GM23338 (cell line): ENCODE data around the gene MAZ. TPM values are rescaled to one million over a fixed set of nuclear protein-coding genes. Genes with fewer than 3 reads are reported as not detected.

Experiments
- ATAC-seq: fragments of 200-7000 bp; cut with Tn5 transposase; 3 replicates; pipeline ENCODE4 v1.9.1; 2020
- DNase-seq: peaks from one replicate; pipeline ENCODE4 v3.0.0-alpha.2; 2015; ENCODE audit warnings: low spot score
- H2AFZ ChIP-seq: fragments of 200-600 bp; sonication (generic); 2 replicates; pipeline ENCODE4 v1.8.0; 2016; ENCODE audit warnings: antibody characterized with exemption, mild to moderate bottlenecking, moderate library complexity
- H3F3A ChIP-seq: fragments of 200-600 bp; sonication (generic); replicated peaks from 2 replicates; pipeline ENCODE4 v1.8.0; 2017; ENCODE audit warnings: antibody characterized with exemption, mixed run types, low read depth
- H3K27ac ChIP-seq: fragments of 200-600 bp; sonication (generic); 2 replicates; pipeline ENCODE4 v1.6.1; 2016; ENCODE audit warnings: low read depth
- H3K27me3 ChIP-seq: fragments of 200-600 bp; sonication (generic); 2 replicates; pipeline ENCODE4 v1.8.0; 2016; ENCODE audit warnings: mild to moderate bottlenecking, mixed run types, moderate library complexity; ENCODE audit not compliant: insufficient read depth
- H3K36me3 ChIP-seq: fragments of 200-600 bp; sonication (generic); 2 replicates; pipeline ENCODE4 v1.8.0; 2016; ENCODE audit warnings: mild to moderate bottlenecking; ENCODE audit not compliant: insufficient read depth
- H3K4me1 ChIP-seq: fragments of 200-600 bp; sonication (generic); 2 replicates; pipeline ENCODE4 v1.8.0; 2016; ENCODE audit warnings: mild to moderate bottlenecking, moderate library complexity; ENCODE audit not compliant: insufficient read depth
- H3K4me2 ChIP-seq: fragments of 200-600 bp; sonication (generic); 2 replicates; pipeline ENCODE4 v1.7.1; 2017; ENCODE audit warnings: mixed run types
- H3K4me3 ChIP-seq: fragments of 200-600 bp; sonication (generic); 2 replicates; pipeline ENCODE4 v1.6.1; 2016; ENCODE audit warnings: mixed run types
- H3K79me2 ChIP-seq: fragments of 200-600 bp; sonication (generic); replicated peaks from 2 replicates; pipeline ENCODE4 v1.8.0; 2017; ENCODE audit warnings: mild to moderate bottlenecking; ENCODE audit not compliant: insufficient read depth
- H3K9me2 ChIP-seq: fragments of 200-600 bp; sonication (generic); 2 replicates; pipeline ENCODE4 v1.8.0; 2017; ENCODE audit not compliant: insufficient read depth
- H4K20me1 ChIP-seq: fragments of 200-600 bp; sonication (generic); replicated peaks from 2 replicates; pipeline ENCODE4 v1.8.0; 2017; ENCODE audit warnings: mild to moderate bottlenecking; ENCODE audit not compliant: insufficient read depth
- H3K27ac Mint-ChIP-seq: 2 replicates; pipeline ENCODE4 v1.8.0; 2020; ENCODE audit warnings: inconsistent platforms, mild to moderate bottlenecking, moderate library complexity, mixed read lengths
- H3K27me3 Mint-ChIP-seq: 3 replicates; pipeline ENCODE4 v1.8.0; 2022; ENCODE audit warnings: low read depth, mild to moderate bottlenecking, moderate library complexity, mixed read lengths, inconsistent platforms; ENCODE audit not compliant: insufficient read depth, poor library complexity
- H3K36me3 Mint-ChIP-seq: 3 replicates; pipeline ENCODE4 v1.8.0; 2021; ENCODE audit warnings: low read depth, mild to moderate bottlenecking, inconsistent platforms, moderate library complexity, mixed read lengths
- H3K4me1 Mint-ChIP-seq: 3 replicates; pipeline ENCODE4 v1.8.0; 2020; ENCODE audit warnings: mild to moderate bottlenecking, inconsistent platforms, mixed read lengths
- H3K4me3 Mint-ChIP-seq: 3 replicates; pipeline ENCODE4 v1.8.0; 2021; ENCODE audit warnings: moderate library complexity, mild to moderate bottlenecking, inconsistent platforms, mixed read lengths
- H3K9me3 Mint-ChIP-seq: 3 replicates; pipeline ENCODE4 v1.8.0; 2020; ENCODE audit warnings: moderate library complexity, mild to moderate bottlenecking, inconsistent platforms, mixed read lengths
- CREB1 ChIP-seq: fragments of 250-450 bp; sonication (Bioruptor Pico); IDR thresholded peaks from 2 replicates; pipeline ENCODE4 v1.5.0; 2020; ENCODE audit warnings: low read depth, mild to moderate bottlenecking, moderate library complexity
- CTCF ChIP-seq, 2 experiments: fragments of 200-600 bp in 1 of 2; sonication (generic) in 1 of 2; conservative IDR thresholded peaks; 2 replicates each; pipeline versions ENCODE4 v1.5.1 to v1.6.1; 2016 to 2017; ENCODE audit warnings: antibody characterized with exemption in 2 of 2, low read depth in 2 of 2, mild to moderate bottlenecking in 2 of 2, moderate library complexity in 1 of 2
- ETS1 ChIP-seq: IDR thresholded peaks from 2 replicates; pipeline ENCODE4 v1.6.1; 2016; ENCODE audit warnings: antibody characterized with exemption
- EZH2phosphoT487 ChIP-seq: fragments of 200-600 bp; sonication (generic); IDR thresholded peaks from one replicate; pipeline ENCODE4 v1.8.1; 2018; ENCODE audit warnings: antibody characterized with exemption; ENCODE audit not compliant: unreplicated experiment
- JUNB ChIP-seq: IDR thresholded peaks from one replicate; pipeline ENCODE4 v1.6.1; 2016; ENCODE audit warnings: antibody characterized with exemption; ENCODE audit not compliant: unreplicated experiment
- NANOG ChIP-seq: IDR thresholded peaks from 2 replicates; pipeline ENCODE4 v1.6.1; 2016; ENCODE audit warnings: antibody characterized with exemption, borderline replicate concordance
- POLR2AphosphoS5 ChIP-seq: IDR thresholded peaks from 2 replicates; pipeline ENCODE4 v1.6.1; 2016; ENCODE audit warnings: antibody characterized with exemption, low read depth
- REST ChIP-seq: IDR thresholded peaks from one replicate; pipeline ENCODE4 v1.6.1; 2018; ENCODE audit warnings: antibody characterized with exemption; ENCODE audit not compliant: unreplicated experiment
- ZNF462 ChIP-seq: fragments of 250-450 bp; sonication (Bioruptor Pico); IDR thresholded peaks from 2 replicates; pipeline ENCODE4 v1.5.0; 2020; ENCODE audit warnings: mild to moderate bottlenecking, moderate library complexity
- polyA plus RNA-seq: library from polyadenylated mRNA; unstranded; fragments of >200 nt; fragmentation: Nextera tagmentation; extraction: Ambion mirVana; gene quantifications from 2 replicates; pipeline ENCODE4 v1.2.1, GENCODE V29; 2016
- total RNA-seq: library from RNA; depleted of rRNA; stranded (reverse); fragments of >200 nt; shearing (Covaris generic); gene quantifications from 2 replicates; pipeline ENCODE4 v1.2.3, GENCODE V29; 2014

MAZ gene
- total and polyA plus RNA-seq, 2 experiments from 2014 or later = 155 to 270 TPM

GRCh38 chr16:29813644-29814562, 7.6 kb downstream of the MAZ start:
- ATAC-seq = no peak
- Histone ChIP-seq H3F3A (peaks cover 38% of the 10 kb centered on the region), H3K4me1 (peaks cover 66% of the 10 kb centered on the region), H4K20me1 (peaks cover 6% of the 10 kb centered on the region; the same call in 1 of the 2 replicates), H3K27ac (no peak overlapping the region), H3K36me3 (peaks cover 11% of the 10 kb centered on the region), H2AFZ (no peak overlapping the region), H3K4me2 (peak overlapping the region; percentile 98), H3K79me2 (peaks cover 26% of the 10 kb centered on the region), H3K27me3 (no peaks in the 10 kb centered on the region), H3K4me3 (peak overlapping the region; percentile 100), H3K9me2 (no peaks in the 10 kb centered on the region)
- Mint-ChIP-seq H3K4me1 (peaks cover 56% of the 10 kb centered on the region), H3K36me3 (peaks cover 34% of the 10 kb centered on the region), H3K27me3 (peaks cover 37% of the 10 kb centered on the region), H3K4me3 (peak overlapping the region; percentile 96), H3K9me3 (peaks cover 4% of the 10 kb centered on the region; the same call in 2 of the 3 replicates), H3K27ac (peak overlapping the region; percentile 70)
- DNase-seq = no peak
- no peak for TF ChIP-seq CTCF (conservative IDR thresholded peaks at IDR 0.05; ENCODE audit: low read depth in 2 of 2)
- TF ChIP-seq REST = no peak
- no peak for TF ChIP-seq EZH2phosphoT487
- TF ChIP-seq JUNB = no peak
- TF ChIP-seq POLR2AphosphoS5 = no peak
- no peak for TF ChIP-seq CREB1 (CRISPR knock-in tag)
- TF ChIP-seq ZNF462 (CRISPR knock-in tag) = no peak
- TF ChIP-seq NANOG = no peak
- no peak for TF ChIP-seq ETS1
